T47D (cell line): Measurements from ENCODE around the gene TPPP.
A peak's percentile ranks its signal among the peaks of the same experiment; 100 is the strongest.
"Not testable (repeated sequence)": the region's sequence is repeated elsewhere in the genome, so short reads cannot be mapped to it uniquely, and the experiment has no call there.

Source experiments
- DNase-seq, 2 experiments: peaks; one replicate each; pipeline versions ENCODE4 v3.0.0 to v3.0.0-alpha.2; 2011 to 2012; ENCODE audit warnings: low read depth in 1 of 2, low spot score in 1 of 2
- JUND ChIP-seq: IDR thresholded peaks from 2 replicates; pipeline ENCODE4 v1.6.1; 2012; ENCODE audit warnings: low read depth
- in situ Hi-C: cut with HindIII; loops from 2 replicates; pipeline ENCODE4 v1.10.0; 2016; ENCODE audit warnings: low sequenced_read_pairs, low pct_unique_long_range_greater_than_20kb

The TPPP gene

DNA sequence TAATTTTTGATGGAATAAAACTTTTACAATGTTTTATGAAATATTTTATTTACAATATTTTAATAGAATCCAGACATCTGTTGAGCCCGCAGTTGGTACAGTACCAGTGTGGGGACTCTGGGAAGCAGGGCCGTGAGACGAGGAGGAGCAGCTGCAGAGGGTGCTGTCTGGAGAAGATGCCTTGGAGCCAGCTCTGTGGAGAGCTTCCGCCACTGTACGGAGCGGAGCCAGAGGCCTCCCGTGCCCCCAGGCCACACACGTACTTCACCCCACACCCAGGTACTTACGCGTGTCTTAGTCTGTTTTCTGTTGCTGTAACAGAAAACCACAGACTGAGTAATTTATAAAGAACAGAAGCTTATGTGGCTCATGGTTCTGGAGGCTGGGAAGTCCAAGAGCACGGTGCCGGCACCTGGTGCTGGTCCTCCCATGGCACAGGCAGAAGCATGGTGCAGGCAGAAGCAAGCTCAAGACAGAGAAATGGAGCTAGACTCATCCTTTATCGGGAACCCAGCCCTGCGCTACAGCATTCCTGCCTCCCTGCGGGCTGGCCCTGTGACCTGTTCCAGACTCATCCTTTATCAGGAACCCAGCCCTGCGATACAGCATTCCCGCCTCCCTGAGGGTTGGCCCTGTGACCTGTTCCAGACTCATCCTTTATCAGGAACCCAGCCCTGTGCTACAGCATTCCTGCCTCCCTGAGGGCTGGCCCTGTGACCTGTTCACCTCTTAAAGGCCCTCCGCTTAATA is 57.7 kb downstream of the TPPP start:
- DNase-seq, result no peak
- TF ChIP-seq JUND, result no peak
- in situ Hi-C loops, result no loop called here

DNA sequence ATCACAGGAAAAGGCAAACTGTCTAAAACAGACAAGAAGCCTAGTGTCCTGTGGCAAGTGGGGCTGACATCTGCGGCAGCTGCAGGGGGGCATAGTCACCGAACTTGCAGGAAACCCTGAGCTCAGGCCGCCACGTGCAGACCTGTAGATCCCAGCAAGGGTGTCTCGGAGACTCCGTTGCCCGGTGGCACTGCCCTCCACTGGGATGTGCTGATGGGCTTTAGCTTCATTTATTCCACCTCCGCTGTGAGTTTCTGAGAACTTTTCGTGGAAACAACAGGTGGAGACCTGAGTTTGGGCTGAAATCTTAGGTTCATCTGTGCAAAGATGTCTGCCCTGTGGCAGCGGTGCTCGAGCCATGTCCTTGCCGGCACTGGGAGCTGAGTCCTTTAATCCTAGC is 59.0 kb downstream of the TPPP start:
- in situ Hi-C loops, result no loop called here
- DNase-seq, result no peak
- TF ChIP-seq JUND, result no peak

DNA sequence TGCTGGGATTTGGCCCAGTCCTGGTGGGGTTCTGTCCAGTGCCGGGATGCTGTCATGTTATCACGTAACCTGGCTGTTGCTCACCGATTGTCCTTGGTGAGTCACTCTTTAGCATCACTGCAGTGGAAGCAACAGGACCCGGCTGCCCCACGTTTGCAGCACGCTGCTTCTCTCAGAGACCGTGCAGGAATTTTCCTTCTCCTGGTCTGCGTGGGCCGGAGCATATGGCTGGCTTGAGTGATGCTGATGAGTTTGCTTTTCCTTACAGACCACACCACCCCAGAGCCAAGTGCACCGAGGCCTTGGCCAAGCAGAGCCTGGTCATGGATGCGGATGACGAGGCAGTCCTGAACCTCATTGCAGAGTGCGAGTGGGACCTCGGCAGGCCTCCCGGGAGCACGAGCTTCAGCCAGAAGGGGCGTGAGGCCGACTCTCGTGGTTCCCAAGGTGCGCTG is 59.6 kb downstream of the TPPP start:
- no peak for DNase-seq
- TF ChIP-seq JUND, result no peak
- in situ Hi-C loops, result no loop called here

DNA sequence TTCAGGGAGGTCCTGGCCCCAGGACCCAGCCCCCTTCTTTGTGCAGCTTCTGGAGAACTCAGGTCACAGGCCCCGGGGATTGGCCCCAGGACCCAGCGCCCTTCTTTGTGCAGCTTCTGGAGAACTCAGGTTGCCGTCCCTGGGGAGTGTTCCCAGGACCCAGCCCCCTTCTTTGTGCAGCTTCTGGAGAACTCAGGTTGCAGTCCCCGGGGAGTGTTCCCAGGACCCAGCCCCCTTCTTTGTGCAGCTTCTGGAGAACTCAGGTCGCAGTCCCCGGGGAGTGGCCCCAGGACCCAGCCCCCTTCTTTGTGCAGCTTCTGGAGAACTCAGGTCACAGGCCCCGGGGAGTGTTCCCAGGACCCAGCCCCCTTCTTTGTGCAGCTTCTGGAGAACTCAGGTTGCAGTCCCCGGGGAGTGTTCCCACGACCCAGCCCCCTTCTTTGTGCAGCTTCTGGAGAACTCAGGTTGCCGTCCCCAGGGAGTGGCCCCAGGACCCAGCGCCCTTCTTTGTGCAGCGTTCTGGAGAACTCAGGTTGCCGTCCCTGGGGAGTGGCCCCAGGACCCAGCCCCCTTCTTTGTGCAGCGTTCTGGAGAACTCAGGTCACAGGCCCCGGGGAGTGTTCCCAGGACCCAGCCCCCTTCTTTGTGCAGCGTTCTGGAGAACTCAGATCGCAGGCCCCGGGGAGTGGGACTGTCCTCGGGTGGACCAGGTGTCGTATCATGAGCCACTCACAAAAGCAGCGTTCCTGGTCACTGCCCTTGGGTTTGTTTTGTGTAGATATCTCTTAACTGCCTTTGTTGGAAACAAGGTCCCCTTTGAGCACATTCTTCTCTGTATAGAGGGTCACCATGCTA is 64.6 kb downstream of the TPPP start:
- DNase-seq, in situ Hi-C loops: not testable (repeated sequence)

DNA sequence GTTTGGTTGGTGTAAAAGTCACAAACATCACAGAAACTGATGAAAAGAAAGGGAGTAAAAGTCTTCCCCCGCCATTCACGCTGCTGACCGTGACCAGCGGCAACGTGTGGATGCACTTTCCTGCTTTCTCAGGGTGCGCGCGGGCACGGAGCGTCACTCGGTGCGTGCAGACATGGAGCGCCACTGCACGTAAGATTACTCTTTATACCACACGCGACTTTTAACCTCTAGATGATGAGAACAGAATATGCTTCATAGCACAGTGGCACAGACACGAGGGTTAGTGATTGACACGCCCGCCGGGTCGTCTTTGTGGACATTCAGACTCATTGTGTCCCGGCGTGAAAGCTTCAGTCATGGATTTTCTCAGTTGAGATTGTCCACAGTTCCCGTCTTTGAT is 65.3 kb downstream of the TPPP start:
- TF ChIP-seq JUND, result no peak
- no peak for DNase-seq
- in situ Hi-C loops, result no loop called here

DNA sequence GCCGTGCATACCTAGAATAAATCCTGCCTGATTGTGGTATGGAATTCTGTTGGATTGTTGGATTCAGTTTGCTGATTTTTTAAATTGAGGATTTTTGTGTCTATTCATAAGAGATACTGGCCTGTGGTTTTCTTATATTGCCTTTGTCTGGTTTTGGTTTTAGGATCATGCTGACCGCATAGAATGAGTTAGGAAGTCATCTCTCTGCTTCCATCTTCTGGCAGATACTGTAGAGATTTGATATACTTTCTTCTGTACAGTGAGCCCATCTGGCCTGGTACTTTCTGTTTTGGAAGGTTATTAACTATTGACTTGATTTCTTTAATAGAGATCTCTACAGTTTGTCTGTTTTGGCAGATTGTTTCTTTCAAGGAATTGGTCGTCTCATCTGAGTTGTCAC is 66.3 kb downstream of the TPPP start:
- in situ Hi-C loops, result no loop called here
- TF ChIP-seq JUND, result no peak
- DNase-seq, result no peak

DNA sequence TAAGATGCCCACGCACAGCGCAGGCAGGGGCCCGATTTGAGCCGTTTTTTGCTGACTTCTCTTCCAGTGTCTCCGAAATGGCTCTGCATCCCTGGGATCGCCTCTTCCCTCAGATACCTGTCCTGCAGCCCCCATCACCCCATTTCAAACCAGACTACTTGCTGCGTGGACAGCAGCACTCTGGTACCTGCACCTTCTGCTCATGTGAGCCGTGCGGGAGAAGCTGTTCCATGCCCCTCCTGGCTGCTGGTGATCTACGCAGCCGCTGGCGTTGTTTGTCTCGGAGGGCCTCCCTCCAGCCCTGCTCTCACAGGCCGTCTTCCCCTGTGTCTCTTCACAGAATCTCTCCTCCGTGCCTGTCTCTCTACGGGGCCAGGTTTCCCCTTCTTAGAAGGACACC is 67.6 kb downstream of the TPPP start:
- TF ChIP-seq JUND, result no peak
- in situ Hi-C loops, result no loop called here

DNA sequence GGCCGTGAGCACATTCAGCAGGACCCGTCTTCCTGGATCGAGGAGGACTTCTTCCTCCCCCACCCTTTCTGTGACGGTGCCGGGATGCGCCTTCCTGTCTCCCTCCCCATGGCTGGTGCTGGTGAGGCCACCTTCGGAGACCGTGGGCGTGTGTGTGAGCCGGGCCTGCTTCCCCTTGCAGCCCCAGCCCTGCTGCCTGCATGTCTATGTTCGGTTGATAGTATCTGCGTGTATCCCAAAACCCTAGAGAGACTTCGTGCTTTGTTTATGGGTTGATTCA is 68.3 kb downstream of the TPPP start:
- in situ Hi-C loops, result no loop called here
- no peak for DNase-seq
- no peak for TF ChIP-seq JUND

More for the DNA sequence above, 67.6 kb downstream of the TPPP start:
- DNase-seq, result peak in 1 of 2 experiments; percentile 3

DNA sequence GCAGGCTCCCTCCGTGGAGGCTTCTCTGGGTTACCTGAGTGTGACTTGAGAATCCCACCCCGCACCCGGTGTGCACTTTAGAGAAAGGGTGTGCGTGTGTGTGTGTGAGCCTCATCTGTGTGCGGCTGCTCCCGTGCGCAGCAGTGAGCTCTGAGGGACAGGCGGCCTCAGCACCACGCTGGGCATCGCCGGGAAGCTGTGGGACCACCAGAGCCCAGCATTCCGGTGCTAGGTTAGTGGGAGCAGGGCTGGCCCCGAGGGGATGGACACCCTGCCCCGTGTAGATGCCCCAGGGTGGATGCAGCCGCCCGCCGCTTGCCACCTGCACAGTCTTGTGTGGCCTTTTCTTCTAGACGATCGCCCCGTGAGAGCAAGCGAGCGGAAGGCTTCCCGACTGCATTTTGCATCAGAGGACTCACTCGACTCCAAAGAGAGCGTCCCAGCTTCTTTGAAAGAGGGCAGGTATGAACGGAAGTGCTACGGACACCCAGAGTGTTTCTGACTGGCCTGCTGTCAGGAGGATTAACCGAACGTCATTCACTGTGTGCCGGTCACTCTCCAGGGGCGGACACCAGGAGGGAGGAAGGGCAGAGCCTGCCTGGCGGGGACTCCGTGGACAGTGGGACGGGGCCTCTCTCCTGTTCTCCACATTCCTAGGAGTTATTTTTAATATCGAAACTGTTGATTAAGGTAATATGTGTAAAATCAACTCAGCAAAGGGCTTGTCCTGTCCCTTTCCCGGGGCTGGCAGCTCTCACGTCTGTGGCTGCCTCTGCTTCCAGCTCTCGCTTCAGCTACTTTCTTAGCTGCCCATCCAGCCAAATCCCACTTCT is 68.8 kb downstream of the TPPP start:
- no peak for TF ChIP-seq JUND
- peak in 1 of 2 experiments; percentile 3 for DNase-seq
- in situ Hi-C loops, result no loop called here

DNA sequence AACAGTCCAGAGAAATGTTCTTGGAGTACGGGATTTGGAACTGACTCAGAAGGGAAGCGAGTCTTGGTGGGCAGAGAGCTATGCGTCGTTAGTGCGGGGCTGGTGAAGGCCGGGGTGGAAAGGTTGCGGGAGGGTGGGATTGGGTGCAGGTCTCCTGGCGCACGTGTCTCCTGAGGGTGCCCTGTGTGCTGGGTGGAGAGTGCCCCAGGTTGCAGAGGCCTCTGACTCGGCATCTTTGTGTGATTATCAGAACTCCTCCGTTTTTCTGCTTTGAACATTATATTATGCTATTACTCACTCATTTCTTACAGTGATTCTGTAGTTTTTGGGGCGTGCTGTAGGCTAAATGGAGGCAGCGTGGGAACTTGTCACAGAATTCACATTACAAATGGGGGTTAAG is 69.6 kb downstream of the TPPP start:
- no peak for TF ChIP-seq JUND

DNA sequence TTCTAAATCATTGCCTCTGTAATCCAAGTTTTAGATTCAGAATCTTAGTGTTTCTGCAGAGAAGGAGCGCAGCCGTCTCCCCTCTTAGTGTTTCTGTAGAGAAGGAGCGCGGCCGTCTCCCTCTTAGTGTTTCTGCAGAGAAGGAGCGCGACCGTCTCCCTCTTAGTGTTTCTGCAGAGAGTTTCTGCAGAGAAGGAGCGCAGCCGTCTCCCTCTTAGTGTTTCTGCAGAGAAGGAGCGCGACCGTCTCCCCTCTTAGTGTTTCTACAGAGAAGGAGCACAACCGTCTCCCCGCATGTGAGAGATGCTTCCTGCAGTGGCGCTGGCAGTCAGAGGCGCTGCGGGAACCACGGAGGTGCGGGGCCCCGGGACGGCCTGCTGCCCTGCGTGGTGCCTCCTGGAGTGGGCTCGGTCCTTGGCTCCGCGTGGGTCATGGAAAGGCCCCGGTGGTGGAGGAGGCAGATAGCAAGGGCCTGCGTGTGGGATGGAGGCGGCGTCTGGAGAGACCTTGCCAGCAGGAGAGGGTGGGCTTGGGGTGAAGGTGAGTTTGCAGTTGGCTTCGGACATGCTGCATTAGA is 70.1 kb downstream of the TPPP start:
- DNase-seq, result no peak
- TF ChIP-seq JUND, result no peak
- in situ Hi-C loops, result no loop called here

More for the DNA sequence above, 69.6 kb downstream of the TPPP start:
- DNase-seq, result peak in 1 of 2 experiments; percentile 2
- in situ Hi-C loops, result no loop called here

DNA sequence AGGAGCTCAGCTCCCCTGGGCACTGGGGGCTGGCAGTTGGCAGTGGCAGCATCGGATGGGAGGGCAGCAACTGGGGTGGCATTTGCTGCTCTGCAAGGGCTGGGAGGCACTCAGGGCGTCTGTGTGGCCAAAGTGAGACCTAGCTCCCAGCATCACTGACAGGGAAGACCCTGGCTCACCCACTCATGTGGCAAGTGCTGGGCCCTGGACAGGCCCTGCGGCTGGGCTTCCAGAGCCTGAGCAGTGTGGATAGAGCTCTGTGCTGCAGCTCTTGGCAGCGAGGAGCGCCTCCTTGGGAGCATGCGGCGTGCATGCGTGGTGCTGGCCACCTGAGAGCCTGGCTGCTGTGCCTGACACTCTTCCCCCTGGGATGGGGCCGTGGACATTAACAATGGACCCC is 70.8 kb downstream of the TPPP start:
- DNase-seq, result no peak
- in situ Hi-C loops, result no loop called here
- no peak for TF ChIP-seq JUND

DNA sequence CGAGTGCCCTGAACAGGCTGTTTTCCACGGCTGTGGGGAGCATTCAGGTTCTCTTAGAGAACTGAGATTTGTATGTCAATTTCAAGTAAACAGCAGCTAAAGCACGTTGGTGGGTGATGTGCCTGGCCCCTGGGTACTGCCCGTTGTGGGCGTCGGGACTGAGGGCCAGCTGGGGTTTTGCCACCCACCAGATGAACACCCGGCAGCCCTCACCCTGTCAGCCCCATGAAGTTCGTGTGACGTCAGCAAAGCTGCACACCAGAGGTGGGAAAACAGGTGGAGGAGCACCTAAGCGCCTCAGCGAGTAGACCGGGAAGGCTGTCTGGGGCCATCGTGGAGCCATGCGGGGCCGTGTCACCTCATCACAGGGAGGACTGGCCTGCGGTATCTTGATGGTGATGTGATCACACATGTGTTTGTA is 71.8 kb downstream of the TPPP start:
- in situ Hi-C loops, result no loop called here

More for the DNA sequence above, 71.8 kb downstream of the TPPP start:
- no peak for DNase-seq
- TF ChIP-seq JUND, result no peak
